NCI-H524 treated with DMSO at 0.1 percent for 48 hours (cell line): ENCODE measurements around the gene VAMP4.

Source experiments
- DNase-seq: peaks from one replicate; lab custom pipeline; 2025; lab: John Stamatoyannopoulos, UW

Gene VAMP4

DNA sequence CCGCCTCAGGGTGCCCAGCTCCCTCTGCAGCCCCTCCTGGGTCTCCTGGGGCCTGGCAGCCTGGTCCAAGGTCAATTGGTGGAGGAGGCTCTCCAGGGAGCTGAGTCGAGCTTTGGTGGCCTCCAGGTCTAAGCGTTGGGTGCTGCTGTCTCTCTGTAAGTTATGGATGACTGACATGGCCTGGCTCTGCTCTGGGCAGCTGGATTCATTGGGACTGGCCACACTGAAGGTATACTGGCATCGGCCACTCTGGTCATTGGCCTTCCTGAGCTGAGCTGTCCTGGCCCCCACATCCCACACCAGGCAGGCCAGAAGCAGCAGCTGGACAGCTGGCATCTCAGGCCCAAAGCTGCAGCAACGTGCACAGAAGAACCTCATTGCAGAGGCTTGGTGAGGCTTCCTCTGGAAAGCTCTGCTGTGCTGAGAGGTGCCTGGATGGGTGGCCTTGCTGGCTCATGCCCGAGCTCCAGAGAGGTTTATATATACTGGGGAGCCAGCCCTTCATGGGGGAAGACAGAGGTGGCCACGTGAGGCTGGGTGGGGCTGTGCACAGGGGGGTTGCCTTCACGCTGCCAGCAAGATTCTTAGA is 89.5 kb downstream of the VAMP4 start, which contains the start of gene MYOC:
Gene MYOC, minus strand, starts transcription at position 455 of the 589 bp plus-strand sequence. Its CDS starts 77 bp downstream, at position 378.
- no peak for DNase-seq
